B cell (primary cell): ENCODE data around the gene ABHD16A. TPM values are rescaled to one million over a fixed set of nuclear protein-coding genes. Genes with fewer than 3 reads are reported as not detected.

Experiments used
- ATAC-seq: fragments of 200-7000 bp; cut with Tn5 transposase; one replicate; pipeline ENCODE4 v1.10.0; 2021; ENCODE audit warnings: low read depth, mild to moderate bottlenecking, moderate number of reproducible peaks, moderate library complexity
- CTCF ChIA-PET: fragments of 350-600 bp; sonication (Branson Sonifier 250); formaldehyde crosslinking; loops from one replicate; lab custom pipeline; 2021; ENCODE audit warnings: antibody characterized with exemption, inconsistent platforms; lab: Charles Lee
- POLR2A ChIA-PET: fragments of 350-600 bp; sonication (Branson Sonifier 250); formaldehyde crosslinking; loops from one replicate; lab custom pipeline; 2021; ENCODE audit warnings: antibody characterized with exemption; lab: Charles Lee
- DNase-seq: peaks from one replicate; pipeline ENCODE4 v3.0.0; 2013
- H2AFZ ChIP-seq: 2 replicates; pipeline ENCODE4 v1.6.1; 2012; ENCODE audit warnings: mild to moderate bottlenecking, low read depth, low read length; ENCODE audit not compliant: insufficient read depth, poor library complexity, severe bottlenecking
- H3K27ac ChIP-seq, 2 donors: 1 replicate in 1 of 2; 2 replicates in 1 of 2; pipeline ENCODE4 v1.5.1; 2012 to 2013; ENCODE audit warnings: low read length in 2 of 2, mild to moderate bottlenecking in 2 of 2, moderate library complexity in 1 of 2
- H3K27me3 ChIP-seq, 4 experiments: fragments of 200-600 bp in 1 of 4; sonication (generic) in 1 of 4; replicated peaks in 1 of 4; 1 replicate in 2 of 4; 2 replicates in 2 of 4; pipeline versions ENCODE4 v1.6.1 to v1.7.0; 2013 to 2016; ENCODE audit warnings: low read length in 3 of 4, mild to moderate bottlenecking in 2 of 4, mixed read lengths in 1 of 4, moderate library complexity in 1 of 4; ENCODE audit not compliant: insufficient read depth in 4 of 4, control insufficient read depth in 3 of 4; ENCODE audit errors: control extremely low read depth in 1 of 4
- H3K36me3 ChIP-seq, 2 experiments: replicated peaks in 1 of 2; 1 replicate in 1 of 2; 2 replicates in 1 of 2; pipeline versions ENCODE4 v1.6.1 to v1.7.1; 2013; ENCODE audit warnings: low read length in 1 of 2; ENCODE audit not compliant: insufficient read depth in 2 of 2, control insufficient read depth in 1 of 2; ENCODE audit errors: control extremely low read depth in 1 of 2, extremely low read depth in 1 of 2
- H3K4me1 ChIP-seq, 2 donors: fragments of 200-600 bp in 1 of 2; sonication (generic) in 1 of 2; 1 replicate in 1 of 2; 2 replicates in 1 of 2; pipeline versions ENCODE4 v1.5.1 to v1.6.1; 2013 to 2017; ENCODE audit warnings: low read length in 2 of 2; ENCODE audit not compliant: control insufficient read depth in 2 of 2, insufficient read depth in 2 of 2
- H3K4me2 ChIP-seq: replicated peaks from 2 replicates; pipeline ENCODE3; 2012; ENCODE audit warnings: mild to moderate bottlenecking, low read depth, low read length; ENCODE audit not compliant: poor library complexity, severe bottlenecking
- H3K4me3 ChIP-seq, 5 experiments: fragments of 200-600 bp in 1 of 5; sonication (generic) in 1 of 5; 1 replicate in 3 of 5; 2 replicates in 2 of 5; pipeline versions ENCODE4 v1.5.1 to v1.7.0; 2011 to 2016; ENCODE audit warnings: low read length in 4 of 5, mild to moderate bottlenecking in 4 of 5, low read depth in 2 of 5, control low read depth in 1 of 5, moderate library complexity in 1 of 5; ENCODE audit not compliant: insufficient read depth in 1 of 5; ENCODE audit errors: control extremely low read depth in 1 of 5, extremely low read depth in 1 of 5
- H3K79me2 ChIP-seq: fragments of 200-600 bp; sonication (generic); one replicate; pipeline ENCODE4 v1.6.0; 2016; ENCODE audit warnings: low read length; ENCODE audit not compliant: control insufficient read depth, insufficient read depth
- H3K9ac ChIP-seq: fragments of 200-600 bp; sonication (generic); 2 replicates; pipeline ENCODE4 v1.6.1; 2017; ENCODE audit warnings: mild to moderate bottlenecking, low read length, moderate library complexity
- H3K9me3 ChIP-seq, 3 donors: one replicate each; pipeline versions ENCODE4 v1.6.1 to v1.7.1; 2013; ENCODE audit warnings: low read length in 2 of 3; ENCODE audit not compliant: control insufficient read depth in 2 of 3, insufficient read depth in 1 of 3; ENCODE audit errors: control extremely low read depth in 1 of 3
- H4K20me1 ChIP-seq: 2 replicates; pipeline ENCODE4 v1.6.0; 2012; ENCODE audit warnings: mild to moderate bottlenecking, low read length; ENCODE audit not compliant: insufficient read depth, control insufficient read depth, poor library complexity, severe bottlenecking
- H3K27ac Mint-ChIP-seq: one replicate; pipeline ENCODE4 v1.8.0; 2021; ENCODE audit warnings: mixed read lengths
- H3K27me3 Mint-ChIP-seq: one replicate; pipeline ENCODE4 v1.8.0; 2021; ENCODE audit warnings: mixed read lengths
- H3K4me1 Mint-ChIP-seq: one replicate; pipeline ENCODE4 v1.8.0; 2021; ENCODE audit warnings: mixed read lengths
- H3K4me3 Mint-ChIP-seq: one replicate; pipeline ENCODE4 v1.8.0; 2021; ENCODE audit warnings: mixed read lengths
- H3K9me3 Mint-ChIP-seq: one replicate; pipeline ENCODE4 v1.8.0; 2022; ENCODE audit warnings: mixed read lengths; ENCODE audit not compliant: insufficient read depth
- EZH2 ChIP-seq: IDR thresholded peaks from 2 replicates; pipeline ENCODE4 v1.6.1; 2012; ENCODE audit warnings: borderline replicate concordance, low read depth, mild to moderate bottlenecking, moderate library complexity, low read length; ENCODE audit not compliant: insufficient read depth, poor library complexity, severe bottlenecking
- WGBS: methylation state at CpG from one replicate; pipeline ENCODE4 v1.1.5; 2013; ENCODE audit warnings: missing lambda C conversion rate; ENCODE audit not compliant: insufficient coverage; 5-methylcytosine and 5-hydroxymethylcytosine counted together
- intact Hi-C: fragments of 100-400 bp; cut with micrococcal nuclease; formaldehyde crosslinking; loops from one replicate; pipeline ENCODE4 v1.10.0; 2022
- polyA plus RNA-seq: library from polyadenylated mRNA; depleted of rRNA; stranded (reverse); fragments of >200 nt; gene quantifications from 2 replicates; pipeline ENCODE4 v1.2.3, GENCODE V29; 2012
- total RNA-seq, 2 donors: library from RNA; stranded (reverse); fragments of 120-200 nt in 1 of 2; gene quantifications; 1 replicate in 1 of 2; 2 replicates in 1 of 2; pipeline versions ENCODE4 v1.2.3 to v1.2.4, GENCODE V29; 2013 to 2022
- TF ChIP-seq, protein P1 (sequence below): fragments of 200-600 bp; IDR thresholded peaks from one replicate; pipeline ENCODE4 v1.8.0; 2022; ENCODE audit warnings: antibody characterized with exemption, mild to moderate bottlenecking

ABHD16A gene
- total and polyA plus RNA-seq, 2 donors (not counting 1 experiment from before 2014, with no cell fraction given) = 78.3 to 97.5 TPM

- Mint-ChIP-seq H3K4me3 (peak overlapping the region; percentile 98), H3K27ac (peak overlapping the region; percentile 28), H3K4me1 (peaks cover 32% of the 10 kb centered on the region), H3K27me3 (no peaks in the 10 kb centered on the region), H3K9me3 (no peaks in the 10 kb centered on the region)
- Histone ChIP-seq H3K27me3 (no peaks in the 10 kb centered on the region), H3K27ac (no peak overlapping the region), H3K4me2 (peak overlapping the region; percentile 75), H3K9ac (no peak overlapping the region), H3K4me3 (no peak overlapping the region), H2AFZ (no peak overlapping the region), H3K4me1 (peaks cover 20 to 28% of the 10 kb centered on the region in 2 donors), H4K20me1 (no peaks in the 10 kb centered on the region), H3K79me2 (peaks cover 42% of the 10 kb centered on the region), H3K36me3 (peaks cover 0 to 42% of the 10 kb centered on the region in 2 experiments), H3K9me3 (no peaks in the 10 kb centered on the region)
- WGBS = 100% methylated on average over 1 of the region's 5 CpGs
- TF ChIP-seq, protein P1, sequence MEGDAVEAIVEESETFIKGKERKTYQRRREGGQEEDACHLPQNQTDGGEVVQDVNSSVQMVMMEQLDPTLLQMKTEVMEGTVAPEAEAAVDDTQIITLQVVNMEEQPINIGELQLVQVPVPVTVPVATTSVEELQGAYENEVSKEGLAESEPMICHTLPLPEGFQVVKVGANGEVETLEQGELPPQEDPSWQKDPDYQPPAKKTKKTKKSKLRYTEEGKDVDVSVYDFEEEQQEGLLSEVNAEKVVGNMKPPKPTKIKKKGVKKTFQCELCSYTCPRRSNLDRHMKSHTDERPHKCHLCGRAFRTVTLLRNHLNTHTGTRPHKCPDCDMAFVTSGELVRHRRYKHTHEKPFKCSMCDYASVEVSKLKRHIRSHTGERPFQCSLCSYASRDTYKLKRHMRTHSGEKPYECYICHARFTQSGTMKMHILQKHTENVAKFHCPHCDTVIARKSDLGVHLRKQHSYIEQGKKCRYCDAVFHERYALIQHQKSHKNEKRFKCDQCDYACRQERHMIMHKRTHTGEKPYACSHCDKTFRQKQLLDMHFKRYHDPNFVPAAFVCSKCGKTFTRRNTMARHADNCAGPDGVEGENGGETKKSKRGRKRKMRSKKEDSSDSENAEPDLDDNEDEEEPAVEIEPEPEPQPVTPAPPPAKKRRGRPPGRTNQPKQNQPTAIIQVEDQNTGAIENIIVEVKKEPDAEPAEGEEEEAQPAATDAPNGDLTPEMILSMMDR = no peak
- no peak for TF ChIP-seq EZH2
- DNase-seq = no peak
- POLR2A ChIA-PET = no interaction called here
- ATAC-seq = no peak
- intact Hi-C loops = loop anchor here (5.0 kb wide), 1 partner anchor 34 kb away; the partner anchor contains the start of genes CSNK2B and LY6G5B
- CTCF ChIA-PET = interaction anchor here (1.2 kb wide), 1 partner anchor 102 kb away, joined by 4 read pairs; no protein-coding TSS in a partner anchor
Observed at GRCh38 chr6:31700740-31701401, 2.3 kb downstream of the ABHD16A start.

DNA sequence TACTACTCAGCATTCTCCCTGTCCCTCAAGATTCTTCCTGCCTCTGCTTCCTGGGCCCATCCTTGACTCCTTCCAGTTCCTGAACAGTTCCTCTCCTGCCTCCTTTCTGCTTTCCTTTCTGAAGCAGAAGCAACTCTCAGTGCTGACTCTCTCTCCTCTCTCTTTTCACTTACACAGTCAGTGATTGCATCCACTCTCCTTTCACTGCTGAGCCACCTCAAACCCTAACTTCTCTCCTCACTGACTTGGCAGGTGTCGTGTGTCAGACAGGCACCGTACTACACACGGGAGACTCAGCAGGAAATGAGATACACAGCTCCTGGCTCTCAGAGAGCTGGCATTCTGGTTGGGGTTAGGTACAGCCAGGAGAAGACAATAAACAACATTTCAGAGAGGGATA, 5.6 kb downstream of the ABHD16A start:
- TF ChIP-seq, protein P1 = no peak
- TF ChIP-seq EZH2 = no peak
- POLR2A ChIA-PET = no interaction called here
- H3K27ac ChIP-seq = no peak overlapping the region
- H3K4me3 ChIP-seq = no peak overlapping the region
- no CpG with 5 or more reads among the region's 3 CpGs for WGBS
- H3K4me1 Mint-ChIP-seq = peaks cover 24% of the 10 kb centered on the region
- H2AFZ ChIP-seq = no peak overlapping the region
- no peaks in the 10 kb centered on the region for H3K27me3 Mint-ChIP-seq
- no peak for DNase-seq
- CTCF ChIA-PET = interaction anchor here (0.6 kb wide), 1 partner anchor 562 kb away, joined by 3 read pairs; no protein-coding TSS in a partner anchor
- intact Hi-C loops = no loop called here
- ATAC-seq = no peak
- H3K27me3 ChIP-seq = no peaks in the 10 kb centered on the region
- H3K79me2 ChIP-seq = peaks cover 37% of the 10 kb centered on the region
- H3K9ac ChIP-seq = no peak overlapping the region
- H3K9me3 ChIP-seq = no peaks in the 10 kb centered on the region
- H4K20me1 ChIP-seq = no peaks in the 10 kb centered on the region
- H3K4me2 ChIP-seq = no peak overlapping the region
- H3K4me3 Mint-ChIP-seq = no peak overlapping the region
- H3K9me3 Mint-ChIP-seq = no peaks in the 10 kb centered on the region
- peaks cover 14 to 19% of the 10 kb centered on the region in 2 donors for H3K4me1 ChIP-seq
- peaks cover 0 to 66% of the 10 kb centered on the region in 2 experiments for H3K36me3 ChIP-seq
- H3K27ac Mint-ChIP-seq = peak overlapping the region; percentile 21
